HG02840 (cell line): ENCODE data around the gene NLK.
A peak's percentile ranks its signal among the peaks of the same experiment; 100 is the strongest.

Experiments
- ATAC-seq: cut with Tn5 transposase; IDR thresholded peaks from one replicate; pipeline ENCODE4 v1.9.1; 2021; ENCODE audit warnings: mild to moderate bottlenecking, moderate library complexity, moderate number of reproducible peaks; ENCODE audit not compliant: unreplicated experiment, low FRiP score

Gene NLK

DNA sequence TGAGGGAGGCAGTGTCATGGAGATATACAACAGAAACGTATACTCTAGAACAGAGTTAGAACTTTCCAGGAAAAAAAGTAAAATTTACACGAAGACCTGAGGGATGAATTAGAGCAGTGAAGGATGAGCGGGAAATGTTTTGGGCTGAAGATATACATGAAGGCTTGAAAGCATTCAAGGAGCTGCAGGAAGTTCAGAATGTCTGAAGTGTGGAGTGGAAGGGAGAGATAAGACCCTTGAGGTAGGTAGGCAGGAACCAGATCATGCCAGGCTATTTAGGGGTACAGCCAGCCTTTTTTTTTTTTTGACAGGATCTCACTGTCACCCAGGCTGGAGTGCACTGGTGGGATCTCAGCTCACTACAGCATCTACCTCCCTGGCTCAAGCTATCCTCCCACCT is 3.2 kb upstream of the NLK start:
- ATAC-seq: no peak

- ATAC-seq: no peak
These were observed 2.1 kb upstream of the NLK start for GRCh38 chr17:28040406-28040805.

- ATAC-seq: peak; percentile 90
These were observed 1.2 kb upstream of the NLK start for GRCh38 chr17:28041068-28041843.

GRCh38 chr17:28041844-28042656 is 427 bp upstream of the NLK start:
- ATAC-seq: no peak

- no peak for ATAC-seq
These were observed 329 bp downstream of the NLK start for GRCh38 chr17:28042721-28043291.

- ATAC-seq: no peak
These were observed 819 bp downstream of the NLK start for GRCh38 chr17:28043296-28043695.

DNA sequence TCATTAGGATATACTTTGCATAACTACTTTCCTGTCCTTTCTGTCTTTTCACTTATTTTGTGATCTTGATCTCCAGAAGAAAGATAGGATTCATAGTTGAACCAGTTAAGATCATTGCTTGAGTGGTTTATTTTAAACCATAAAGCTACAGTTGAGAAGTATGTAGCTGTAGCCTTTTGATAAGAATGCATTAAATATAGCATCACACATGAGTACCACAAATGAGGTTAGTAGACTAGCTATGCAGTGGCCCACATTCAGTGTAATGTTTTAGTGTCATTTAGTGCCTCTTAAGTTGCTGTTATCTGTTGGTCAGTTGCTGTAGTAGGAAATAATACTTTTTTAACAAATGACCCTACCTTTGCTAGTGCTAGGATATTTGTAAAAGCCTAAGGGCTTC is 1.3 kb downstream of the NLK start:
- ATAC-seq: no peak

DNA sequence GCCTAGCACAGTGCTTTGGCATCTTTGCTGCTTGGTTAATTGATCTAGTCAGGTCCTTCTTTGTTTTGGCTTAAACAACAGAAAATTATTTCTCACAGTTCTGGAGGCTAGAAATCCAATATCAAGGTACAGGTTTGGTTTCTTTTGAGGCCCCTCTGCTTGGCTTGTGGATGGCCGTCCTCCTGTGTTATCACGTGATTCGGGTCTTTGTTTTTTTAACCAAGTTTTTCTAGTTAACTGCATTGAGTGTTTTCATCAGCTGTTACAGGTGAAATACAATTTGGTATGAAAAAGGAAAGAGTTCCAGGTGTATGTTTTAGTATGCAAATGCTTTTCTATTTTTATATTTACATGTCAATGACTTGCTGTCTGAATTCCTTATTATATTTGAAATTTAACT is 2.8 kb downstream of the NLK start:
- no peak for ATAC-seq

DNA sequence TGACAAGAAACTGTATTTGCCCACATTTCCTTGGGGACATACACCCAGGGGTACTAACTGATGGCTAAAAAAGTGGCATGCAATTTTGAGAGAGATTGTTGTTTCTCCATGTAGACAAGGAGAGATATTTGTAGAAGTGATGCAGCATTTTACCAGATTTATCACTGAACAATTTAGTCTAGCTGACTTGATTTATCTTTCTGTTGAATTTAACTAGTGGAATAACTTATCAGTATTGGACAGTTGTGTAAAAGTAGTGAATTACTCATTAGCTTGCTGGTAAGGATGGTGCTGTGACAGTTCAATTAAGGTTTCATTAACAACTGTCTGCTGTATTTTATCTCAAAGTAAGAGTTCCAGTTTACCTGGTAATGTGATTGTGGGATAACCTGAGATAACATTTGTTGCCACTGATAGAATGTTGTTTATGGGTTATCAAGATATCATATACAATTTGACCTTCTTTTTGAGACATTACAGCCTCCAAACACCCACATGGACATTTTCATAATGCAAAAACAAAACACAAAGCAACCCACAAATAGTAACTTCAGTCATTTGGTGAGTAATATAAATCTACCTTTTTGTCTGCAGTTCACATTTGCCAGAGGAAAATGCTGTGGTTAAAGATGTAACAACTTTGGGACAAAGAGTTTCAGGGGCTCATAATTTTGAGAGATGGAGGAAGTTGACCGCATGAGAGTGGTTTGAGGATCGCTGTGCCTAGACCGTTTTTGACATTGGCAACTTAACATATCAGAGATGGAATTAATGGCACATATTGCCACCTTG is 3.8 kb downstream of the NLK start:
- no peak for ATAC-seq

DNA sequence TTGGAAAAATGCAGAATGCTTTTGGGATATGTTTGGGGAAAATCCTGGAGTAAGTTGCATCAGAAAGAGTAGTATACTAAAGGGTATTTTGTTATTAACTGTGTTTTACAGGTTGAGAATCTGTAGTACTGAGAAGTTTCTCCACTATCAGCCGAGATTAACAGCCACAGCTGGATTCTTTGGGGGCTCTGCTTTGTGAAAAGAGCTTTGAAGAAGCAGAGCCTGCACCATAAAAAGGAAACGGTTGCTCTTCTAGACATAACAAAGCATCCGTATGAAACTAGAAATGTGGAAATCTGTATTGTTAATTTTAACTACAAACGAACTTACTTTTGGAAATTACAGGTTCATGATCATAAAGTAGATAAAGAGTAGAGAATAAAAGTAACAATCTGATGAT is 5.3 kb downstream of the NLK start:
- no peak for ATAC-seq

DNA sequence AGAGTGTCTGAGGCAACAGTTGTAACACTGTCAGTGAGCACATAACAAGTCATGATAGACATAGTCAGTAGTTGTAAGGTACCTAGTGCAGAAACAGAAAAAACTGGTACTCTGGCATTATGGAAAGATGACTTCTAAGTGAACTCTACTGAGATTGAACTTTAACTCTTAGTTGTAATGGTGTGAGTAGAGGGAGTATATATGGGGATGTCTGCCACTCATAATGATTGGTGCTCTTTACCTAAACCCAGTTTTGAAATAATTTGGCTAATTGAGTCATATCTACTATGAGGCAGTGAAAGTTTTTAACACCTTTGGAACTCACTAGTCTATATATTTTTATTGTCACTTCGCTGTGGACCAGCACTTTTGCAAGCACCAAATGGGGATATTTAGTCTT is 6.6 kb downstream of the NLK start:
- ATAC-seq: no peak

GRCh38 chr17:28053044-28053670 is 10.7 kb downstream of the NLK start:
- no peak for ATAC-seq

DNA sequence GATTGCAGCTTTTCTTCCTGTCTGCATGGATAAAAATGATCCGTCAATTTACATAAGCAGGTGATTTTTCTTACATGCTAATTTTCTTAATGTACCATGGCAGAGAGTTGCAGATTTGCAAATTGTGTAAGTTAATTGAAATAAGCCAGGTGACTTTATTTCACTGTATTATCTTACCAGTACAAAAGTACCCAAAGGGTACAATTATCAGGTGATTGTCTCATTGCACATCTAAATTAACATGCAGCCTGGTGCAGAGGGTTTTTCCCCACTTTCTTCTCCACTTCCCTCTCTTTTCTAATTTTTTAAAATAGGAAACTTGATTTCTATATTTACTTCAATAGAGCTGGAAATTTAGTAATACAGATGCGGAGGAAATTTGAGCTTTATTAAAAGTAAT is 11.2 kb downstream of the NLK start:
- no peak for ATAC-seq

DNA sequence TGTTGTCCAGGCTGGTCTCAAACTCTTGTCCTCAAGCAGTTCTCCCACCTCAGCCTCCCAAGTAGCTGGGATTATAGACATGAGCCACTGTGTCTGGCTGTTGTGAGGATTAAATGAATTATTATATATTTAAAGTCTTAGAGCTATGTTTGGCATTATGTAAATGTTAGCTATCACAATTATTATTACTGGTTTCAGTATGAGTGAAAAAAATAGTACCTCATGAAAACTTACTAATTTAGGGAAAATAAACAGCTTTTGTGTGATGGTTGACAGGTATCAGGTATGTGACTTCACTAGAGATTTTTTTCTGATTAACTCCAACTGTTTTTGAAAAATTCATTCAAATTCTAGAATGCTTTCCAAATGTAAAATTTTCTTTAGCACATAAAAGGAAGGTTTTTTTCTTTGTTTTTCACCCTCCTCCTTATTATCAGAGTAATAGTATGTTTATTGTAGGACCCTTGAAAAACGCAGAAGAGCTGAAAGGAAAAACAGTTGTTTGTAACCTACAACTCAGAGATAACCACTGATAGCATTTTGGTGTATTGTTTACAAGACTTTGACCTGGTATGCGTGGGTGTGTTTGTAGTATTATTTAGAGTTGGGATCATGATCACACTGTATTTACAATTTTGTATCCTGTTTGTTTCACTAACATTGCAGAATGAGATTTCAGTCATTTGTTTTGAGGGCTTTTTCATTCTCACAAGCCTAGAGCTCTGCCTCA is 13.2 kb downstream of the NLK start:
- ATAC-seq: no peak

DNA sequence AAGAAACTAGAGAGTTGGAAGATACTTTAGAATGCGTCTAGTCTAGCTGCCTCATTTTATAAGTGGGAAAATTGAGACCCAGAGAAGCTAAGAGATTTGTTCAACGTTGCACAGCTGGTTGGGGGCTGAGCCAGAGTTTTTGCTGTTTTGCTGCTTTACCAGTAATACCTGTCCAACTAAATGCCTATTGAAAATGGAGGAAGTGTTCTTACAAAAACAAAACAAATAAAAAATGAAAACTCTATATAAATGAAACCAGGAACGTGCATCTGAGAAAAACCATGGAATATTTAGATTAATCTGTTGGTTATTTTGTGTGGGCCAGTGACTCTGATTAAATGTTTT is 13.8 kb downstream of the NLK start:
- ATAC-seq: no peak

DNA sequence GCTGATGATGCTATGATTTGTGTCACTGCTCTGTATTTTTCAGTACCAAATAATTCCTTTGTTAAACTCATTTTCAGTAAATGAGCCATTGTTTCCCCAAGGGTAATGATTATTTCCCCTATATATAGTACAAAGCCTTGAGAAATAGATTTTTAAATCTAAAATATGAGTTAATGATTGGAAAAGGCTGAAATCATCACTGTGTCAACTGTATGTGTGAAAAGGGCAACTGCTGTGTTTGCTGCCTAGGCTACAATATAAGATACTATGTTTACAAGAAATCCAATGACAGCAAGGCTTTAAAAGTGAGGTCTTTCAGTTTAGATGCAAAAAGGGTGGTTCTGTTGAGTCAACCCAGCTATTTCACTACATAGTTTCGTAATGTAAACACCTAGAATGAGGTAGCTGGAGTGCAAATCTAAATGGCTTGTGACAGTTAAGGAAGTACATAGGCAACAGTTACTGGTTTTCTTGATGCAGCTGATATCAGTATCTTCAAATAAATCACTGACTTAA is 15.3 kb downstream of the NLK start:
- peak; percentile 63 for ATAC-seq

DNA sequence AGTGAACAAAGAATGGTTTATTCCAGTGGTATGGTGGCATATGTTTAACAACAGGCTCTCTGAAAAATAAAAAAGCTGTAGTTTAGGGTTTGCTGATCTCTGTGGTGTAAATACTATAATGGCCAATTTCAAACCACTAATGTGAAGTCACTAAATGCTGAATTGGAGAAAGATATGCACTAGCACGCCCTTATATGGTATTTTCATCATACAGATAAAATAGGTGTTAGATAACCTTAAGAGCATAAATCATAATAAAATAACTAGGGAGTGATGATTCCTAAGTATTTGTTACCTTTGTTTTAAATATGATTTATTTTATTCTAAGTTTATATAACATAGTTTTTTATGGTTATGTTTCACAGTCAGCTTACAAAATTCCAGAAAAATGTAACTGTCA is 17.2 kb downstream of the NLK start:
- ATAC-seq: no peak

GRCh38 chr17:28065706-28066105 is 23.2 kb downstream of the NLK start:
- no peak for ATAC-seq

DNA sequence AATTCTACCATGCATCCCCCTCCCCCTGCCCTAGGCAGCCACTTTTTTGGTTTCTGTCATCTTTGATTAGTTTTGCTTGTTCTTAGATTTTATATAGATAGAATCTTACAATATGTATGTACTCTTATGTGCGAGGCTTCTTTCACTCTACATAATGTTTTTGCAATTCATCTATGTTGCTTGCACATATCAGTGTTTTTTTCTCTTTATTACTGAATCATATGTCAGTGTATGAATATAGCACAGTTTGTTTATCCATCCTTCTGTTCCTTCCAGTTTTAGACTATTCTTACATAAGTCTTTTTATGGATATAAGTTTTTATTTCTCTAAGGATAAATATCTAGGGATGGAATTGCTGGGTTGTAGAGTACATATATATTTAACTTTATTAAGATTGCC is 26.6 kb downstream of the NLK start:
- ATAC-seq: no peak

- no peak for ATAC-seq
These were observed 28.7 kb downstream of the NLK start for GRCh38 chr17:28071179-28071578.
